ENCODE data around the gene ZC3H18.

ZC3H18 gene

GRCh38 chr16:88536971-88537751 lies 33.0 kb upstream of the ZC3H18 start:
- TF ChIP-seq CTCF (conservative IDR thresholded peaks at IDR 0.05): no peak; the same call in 1 of the 2 replicates
- TF ChIP-seq ZFX (IDR thresholded peaks at IDR 0.05): no peak
- no peak overlapping the region for H3K27ac ChIP-seq

GRCh38 chr16:88537859-88538258 lies 32.3 kb upstream of the ZC3H18 start:
- no peak overlapping the region for H3K27ac ChIP-seq
- TF ChIP-seq CTCF (conservative IDR thresholded peaks at IDR 0.05): no peak
- TF ChIP-seq ZFX (IDR thresholded peaks at IDR 0.05): no peak

GRCh38 chr16:88538366-88539060 lies 31.7 kb upstream of the ZC3H18 start:
- H3K27ac ChIP-seq: no peak overlapping the region
- TF ChIP-seq CTCF (conservative IDR thresholded peaks at IDR 0.05) (no peak), ZFX (IDR thresholded peaks at IDR 0.05) (no peak)

- H3K27ac ChIP-seq: no peak overlapping the region
- no peak for TF ChIP-seq ZFX (IDR thresholded peaks at IDR 0.05)
- TF ChIP-seq CTCF (conservative IDR thresholded peaks at IDR 0.05): no peak
Observed at GRCh38 chr16:88539261-88539651, 30.9 kb upstream of the ZC3H18 start.

- TF ChIP-seq CTCF (conservative IDR thresholded peaks at IDR 0.05) (no peak), ZFX (IDR thresholded peaks at IDR 0.05) (no peak)
Observed at GRCh38 chr16:88539652-88540345, 30.4 kb upstream of the ZC3H18 start.

GRCh38 chr16:88540346-88540977 lies 29.7 kb upstream of the ZC3H18 start:
- no peak for TF ChIP-seq CTCF (conservative IDR thresholded peaks at IDR 0.05)
- TF ChIP-seq ZFX (IDR thresholded peaks at IDR 0.05): no peak
- no peak overlapping the region for H3K27ac ChIP-seq

More at GRCh38 chr16:88539652-88540345, 30.4 kb upstream of the ZC3H18 start:
- H3K27ac ChIP-seq: no peak overlapping the region
